Neural cell (in vitro differentiated cells): ENCODE data around the gene SCART1. TPM values are rescaled to one million over a fixed set of nuclear protein-coding genes. Genes with fewer than 3 reads are reported as not detected.
"Not testable (repeated sequence)": the region's sequence is repeated elsewhere in the genome, so short reads cannot be mapped to it uniquely, and the experiment has no call there.

Experiments used
- H2AFZ ChIP-seq: fragments of 200-600, 300-800 bp; sonication (generic), shearing (Covaris generic); 2 replicates; pipeline ENCODE4 v1.6.0; 2014; ENCODE audit warnings: low read depth, mild to moderate bottlenecking, antibody characterized with exemption, low read length, moderate library complexity
- H3F3A ChIP-seq: fragments of 200-600 bp; shearing (Covaris generic); 2 replicates; pipeline ENCODE4 v1.6.1; 2016; ENCODE audit warnings: mild to moderate bottlenecking, moderate library complexity, mixed read lengths, antibody characterized with exemption, low read length; ENCODE audit not compliant: insufficient read depth, poor library complexity, severe bottlenecking
- H3K27ac ChIP-seq: fragments of 200-600, 300-800 bp; sonication (generic), shearing (Covaris generic); 2 replicates; pipeline ENCODE4 v1.5.1; 2014; ENCODE audit warnings: mild to moderate bottlenecking, low read length, moderate library complexity
- H3K27me3 ChIP-seq: fragments of 300-800, 200-600 bp; sonication (generic), shearing (Covaris generic); 2 replicates; pipeline ENCODE4 v1.6.0; 2014; ENCODE audit warnings: mild to moderate bottlenecking, low read depth, low read length, moderate library complexity; ENCODE audit not compliant: insufficient read depth
- H3K36me3 ChIP-seq: fragments of 300-800, 200-600 bp; sonication (generic), shearing (Covaris generic); 2 replicates; pipeline ENCODE4 v1.5.1; 2014; ENCODE audit warnings: mild to moderate bottlenecking, antibody characterized with exemption, low read length, moderate library complexity; ENCODE audit not compliant: insufficient read depth
- H3K4me2 ChIP-seq: fragments of 300-800, 200-600 bp; sonication (generic), shearing (Covaris generic); 2 replicates; pipeline ENCODE4 v1.6.0; 2014; ENCODE audit warnings: mild to moderate bottlenecking, low read length
- H3K4me3 ChIP-seq: fragments of 300-800, 200-600 bp; sonication (generic), shearing (Covaris generic); 2 replicates; pipeline ENCODE4 v1.5.1; 2014; ENCODE audit warnings: mild to moderate bottlenecking, low read length, moderate library complexity
- H3K79me2 ChIP-seq: fragments of 200-600 bp; shearing (Covaris generic); replicated peaks from 2 replicates; pipeline ENCODE4 v1.6.0; 2014; ENCODE audit warnings: mild to moderate bottlenecking, low read length, moderate library complexity; ENCODE audit not compliant: insufficient read depth
- H3K9ac ChIP-seq: fragments of 300-800, 200-600 bp; sonication (generic), shearing (Covaris generic); 2 replicates; pipeline ENCODE4 v1.6.1; 2016; ENCODE audit warnings: mild to moderate bottlenecking, low read length, mixed read lengths
- H3K9me2 ChIP-seq: fragments of 200-600 bp; shearing (Covaris generic); 2 replicates; pipeline ENCODE4 v1.6.1; 2016; ENCODE audit warnings: mild to moderate bottlenecking, low read length, mixed read lengths; ENCODE audit not compliant: insufficient read depth
- H3K9me3 ChIP-seq: fragments of 200-600, 300-800 bp; sonication (generic), shearing (Covaris generic); 2 replicates; pipeline ENCODE4 v1.6.1; 2016; ENCODE audit warnings: mild to moderate bottlenecking, mixed run types, low read length, moderate library complexity, mixed read lengths
- H4K20me1 ChIP-seq: fragments of 200-600 bp; shearing (Covaris generic); 2 replicates; pipeline ENCODE4 v1.6.1; 2016; ENCODE audit warnings: mild to moderate bottlenecking, mixed run types; ENCODE audit not compliant: insufficient read depth
- CTCF ChIP-seq: fragments of 450-650 bp; IDR thresholded peaks from 2 replicates; pipeline ENCODE4 v1.5.1; 2014; ENCODE audit warnings: antibody characterized with exemption, mild to moderate bottlenecking, moderate library complexity; ENCODE audit not compliant: poor library complexity, severe bottlenecking
- EP300 ChIP-seq: fragments of 450-650 bp; conservative IDR thresholded peaks from 2 replicates; pipeline ENCODE4 v1.6.1; 2014; ENCODE audit warnings: antibody characterized with exemption, mild to moderate bottlenecking, moderate library complexity; ENCODE audit not compliant: poor library complexity, severe bottlenecking
- EZH2 ChIP-seq: fragments of 200-600, 300-800 bp; shearing (Covaris generic), sonication (generic); IDR thresholded peaks from 2 replicates; pipeline ENCODE4 v1.6.1; 2014; ENCODE audit warnings: antibody characterized with exemption, low read length, borderline replicate concordance, mild to moderate bottlenecking; ENCODE audit not compliant: insufficient read depth, poor library complexity, severe bottlenecking
- MXI1 ChIP-seq: fragments of 450-650 bp; conservative IDR thresholded peaks from 2 replicates; pipeline ENCODE4 v1.6.1; 2014; ENCODE audit warnings: antibody characterized with exemption, mild to moderate bottlenecking; ENCODE audit not compliant: poor library complexity, severe bottlenecking
- POLR2AphosphoS5 ChIP-seq: IDR thresholded peaks from 2 replicates; pipeline ENCODE4 v1.6.1; 2012
- RAD21 ChIP-seq: fragments of 450-650 bp; conservative IDR thresholded peaks from 2 replicates; pipeline ENCODE4 v1.6.1; 2014; ENCODE audit warnings: antibody characterized with exemption, mild to moderate bottlenecking, moderate library complexity
- REST ChIP-seq: IDR thresholded peaks from 2 replicates; pipeline ENCODE4 v1.6.1; 2012; ENCODE audit warnings: borderline replicate concordance
- SMC3 ChIP-seq: fragments of 450-650 bp; conservative IDR thresholded peaks from 2 replicates; pipeline ENCODE4 v1.6.1; 2014; ENCODE audit warnings: antibody characterized with exemption, mild to moderate bottlenecking, moderate library complexity; ENCODE audit not compliant: poor library complexity
- TAF1 ChIP-seq: IDR thresholded peaks from 2 replicates; pipeline ENCODE4 v1.6.1; 2012; ENCODE audit warnings: low read depth
- polyA plus RNA-seq: library from polyadenylated mRNA; depleted of rRNA; stranded (reverse); fragments of >200 nt; gene quantifications from 2 replicates; pipeline ENCODE4 v1.2.3, GENCODE V29; 2014

The SCART1 gene
- polyA plus RNA-seq, 1 donor from 2014 or later: 4.3 TPM

GRCh38 chr10:133439517-133440461, 14.0 kb upstream of the SCART1 start:
- H3K9me2 ChIP-seq: no peaks in the 10 kb centered on the region

GRCh38 chr10:133440633-133441285, 13.0 kb upstream of the SCART1 start:
- H3K9ac ChIP-seq: no peak overlapping the region
- H4K20me1 ChIP-seq: no peaks in the 10 kb centered on the region
- H3K36me3 ChIP-seq: no peaks in the 10 kb centered on the region
- H3K4me2 ChIP-seq: no peak overlapping the region
- no peak overlapping the region for H3K27ac ChIP-seq
- no peaks in the 10 kb centered on the region for H3K79me2 ChIP-seq
- no peaks in the 10 kb centered on the region for H3K9me2 ChIP-seq
- TF ChIP-seq POLR2AphosphoS5: no peak
- TF ChIP-seq RAD21: no peak
- no peak for TF ChIP-seq CTCF
- TF ChIP-seq TAF1: no peak
- TF ChIP-seq EP300: no peak
- no peak for TF ChIP-seq SMC3
- TF ChIP-seq MXI1: no peak
- no peak for TF ChIP-seq EZH2
- no peak for TF ChIP-seq REST
- no peak overlapping the region for H2AFZ ChIP-seq
- H3K9me3 ChIP-seq: peaks cover 9% of the 10 kb centered on the region
- H3F3A ChIP-seq: no peaks in the 10 kb centered on the region
- no peaks in the 10 kb centered on the region for H3K27me3 ChIP-seq
- no peak overlapping the region for H3K4me3 ChIP-seq

More at GRCh38 chr10:133439517-133440461, 14.0 kb upstream of the SCART1 start:
- no peaks in the 10 kb centered on the region for H3K36me3 ChIP-seq
- H2AFZ ChIP-seq: no peak overlapping the region
- no peaks in the 10 kb centered on the region for H4K20me1 ChIP-seq
- no peak overlapping the region for H3K27ac ChIP-seq
- no peak overlapping the region for H3K4me3 ChIP-seq
- no peaks in the 10 kb centered on the region for H3F3A ChIP-seq
- no peak overlapping the region for H3K4me2 ChIP-seq
- no peaks in the 10 kb centered on the region for H3K79me2 ChIP-seq
- H3K27me3 ChIP-seq: no peaks in the 10 kb centered on the region
- TF ChIP-seq TAF1 (no peak), MXI1 (no peak)
- no peak overlapping the region for H3K9ac ChIP-seq
- H3K9me3 ChIP-seq: peaks cover 9% of the 10 kb centered on the region

GRCh38 chr10:133441356-133441755, 12.4 kb upstream of the SCART1 start:
- not testable (repeated sequence) for H3K4me3 ChIP-seq, H3K9ac ChIP-seq, H3K27ac ChIP-seq, H4K20me1 ChIP-seq, H3K36me3 ChIP-seq, H2AFZ ChIP-seq, H3K4me2 ChIP-seq, H3K27me3 ChIP-seq, H3K79me2 ChIP-seq, H3F3A ChIP-seq, H3K9me3 ChIP-seq, H3K9me2 ChIP-seq
